Muscle of arm (tissue), 12 donors: ENCODE measurements around the gene GBX1. TPM values are rescaled to one million over a fixed set of nuclear protein-coding genes. Genes with fewer than 3 reads are reported as not detected.

Source experiments
- DNase-seq: peaks from one replicate; pipeline ENCODE4 v3.0.0-alpha.2; 2013
- polyA plus RNA-seq, 12 donors: library from polyadenylated mRNA; unstranded; fragments of 120-200 nt; gene quantifications; one replicate each; pipeline ENCODE4 v1.2.1, GENCODE V29; 2013; ENCODE audit not compliant: insufficient read length in 12 of 12

Gene GBX1
- polyA plus RNA-seq, 12 donors, result 0.30 to 4.1 (median 1.5) TPM; not detected in 2

GRCh38 chr7:151114151-151115090 lies 53.1 kb downstream of the GBX1 start:
- no peak for DNase-seq

- no peak for DNase-seq
These were observed 53.9 kb downstream of the GBX1 start for GRCh38 chr7:151113344-151114150.

DNA sequence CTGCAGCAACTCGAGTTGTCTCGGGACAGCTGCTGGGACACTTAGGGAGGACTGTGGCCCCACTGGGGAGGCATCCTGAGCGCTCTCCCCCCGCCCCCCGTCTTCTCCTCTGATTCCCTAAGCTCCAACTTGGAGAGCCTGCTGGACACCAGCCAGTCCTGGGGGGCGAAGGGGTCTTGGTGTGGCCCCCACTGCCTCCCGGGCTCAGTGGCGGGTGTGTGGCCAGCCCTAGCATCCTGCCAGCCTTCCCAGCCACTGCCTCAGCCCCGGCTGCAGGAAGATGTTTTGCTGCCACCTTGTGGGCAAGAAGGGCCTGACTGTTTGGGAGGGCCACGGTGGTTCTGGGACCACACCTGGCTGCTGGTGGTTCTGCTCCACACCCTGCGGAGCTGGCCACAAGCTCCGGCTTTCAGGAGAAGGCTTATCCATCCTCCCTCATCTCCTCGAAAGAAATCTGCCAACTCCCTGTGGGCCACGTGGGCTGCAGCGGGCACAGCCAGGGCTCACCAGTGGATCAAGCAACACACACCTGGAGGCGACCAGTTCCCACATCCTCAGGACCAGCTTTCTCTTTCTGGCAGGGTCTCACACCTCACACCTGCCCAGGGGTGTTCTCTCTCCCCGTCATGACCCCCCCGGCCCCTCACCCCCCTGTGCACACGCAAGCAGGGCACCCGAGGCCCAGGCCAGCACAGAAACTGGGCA lies 56.4 kb downstream of the GBX1 start:
- DNase-seq, result peak; percentile 75

DNA sequence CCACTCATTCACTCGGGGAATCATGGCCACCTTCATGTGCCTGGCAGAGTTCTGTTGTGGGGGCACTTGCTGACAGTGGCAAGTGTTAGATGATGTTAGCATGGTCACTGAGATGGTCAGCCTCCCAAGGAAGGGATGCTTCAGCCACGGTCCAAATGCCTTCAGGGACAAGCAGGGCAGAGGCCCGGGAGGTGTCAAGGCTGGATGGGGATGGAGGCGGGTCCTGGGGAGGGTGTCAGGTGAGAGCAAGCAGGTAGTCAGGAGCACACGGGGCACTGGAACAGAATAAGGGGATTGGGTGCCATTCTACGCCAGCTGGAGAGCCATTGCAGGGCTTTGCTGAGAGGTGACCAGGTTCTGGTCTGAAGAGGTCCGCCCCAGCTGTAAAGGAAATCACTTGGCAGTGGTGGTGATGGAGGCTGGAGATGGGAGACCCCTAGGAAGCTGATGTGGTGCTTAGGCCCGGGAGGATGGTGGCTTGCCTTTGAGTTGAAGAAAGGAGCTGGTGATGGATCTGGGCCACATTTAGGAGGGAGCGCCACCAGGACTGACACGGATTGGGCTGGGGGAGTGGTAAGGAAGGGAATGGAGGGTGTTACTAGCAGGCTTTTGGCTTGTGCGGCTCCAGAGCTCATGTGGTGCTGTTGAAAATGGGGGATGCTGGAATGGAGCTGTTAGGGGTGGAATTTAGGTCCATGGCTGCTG lies 57.1 kb downstream of the GBX1 start:
- no peak for DNase-seq

- no peak for DNase-seq
These were observed 58.1 kb downstream of the GBX1 start for GRCh38 chr7:151109094-151110048.

DNA sequence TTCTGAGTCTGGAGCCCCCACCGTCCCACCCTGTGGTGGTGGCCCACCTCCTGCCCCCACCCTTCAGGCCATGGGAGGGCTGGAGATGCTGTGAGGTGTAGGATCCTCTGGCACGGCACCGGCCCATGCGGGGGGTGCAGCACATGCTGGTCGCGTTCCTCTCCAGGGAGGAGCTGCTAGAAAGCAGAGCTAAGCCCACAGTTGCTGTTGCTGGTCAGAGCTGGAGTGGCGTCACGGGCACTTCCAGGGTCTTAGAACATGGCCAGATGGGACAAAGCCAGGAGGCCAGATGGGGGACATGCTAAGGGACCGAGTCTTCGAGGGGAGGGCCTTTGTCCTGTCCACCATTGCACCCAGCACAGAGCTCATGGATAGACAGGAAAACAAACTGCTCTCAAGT lies 59.6 kb downstream of the GBX1 start:
- no peak for DNase-seq

DNA sequence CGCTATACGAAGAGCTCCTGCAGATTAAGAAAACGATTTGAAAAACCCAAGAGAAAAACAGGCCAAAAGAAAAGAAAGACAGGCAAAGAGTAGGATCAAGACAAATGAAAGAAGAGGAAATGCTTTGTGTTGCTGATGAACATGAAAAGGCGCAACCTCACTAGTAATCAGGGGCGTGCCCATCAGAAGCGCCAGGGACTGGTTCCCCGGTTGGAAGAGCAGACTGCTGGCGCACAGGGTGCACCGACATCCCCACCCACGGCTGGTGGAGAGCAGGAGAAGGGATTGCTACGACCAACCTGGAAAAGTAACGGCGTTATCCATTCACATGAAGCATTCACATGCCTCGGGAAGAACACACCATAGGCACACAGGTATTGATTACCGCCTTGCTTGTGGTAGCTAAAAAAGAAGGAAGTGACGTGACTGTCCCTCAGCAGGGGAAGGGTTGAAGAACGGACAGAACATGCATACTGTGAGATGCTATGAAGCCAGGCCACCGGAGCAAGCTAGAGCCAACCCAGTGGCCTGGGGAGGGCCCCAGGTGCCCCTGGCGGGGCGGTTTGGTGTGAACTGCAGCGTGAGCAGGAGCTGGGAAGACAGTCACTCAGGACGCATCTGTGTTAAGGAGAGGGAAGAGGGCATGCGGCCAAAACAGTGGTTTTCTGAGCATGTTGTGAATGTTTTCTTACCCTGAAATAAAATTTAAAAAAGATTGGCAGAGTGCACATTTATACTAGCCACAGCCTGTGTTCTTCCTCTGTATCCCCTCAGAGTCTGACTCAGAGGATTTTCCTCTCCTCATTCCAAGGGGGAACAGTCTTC lies 62.9 kb downstream of the GBX1 start:
- DNase-seq, result no peak

GRCh38 chr7:151103973-151104372 lies 63.5 kb downstream of the GBX1 start:
- no peak for DNase-seq

DNA sequence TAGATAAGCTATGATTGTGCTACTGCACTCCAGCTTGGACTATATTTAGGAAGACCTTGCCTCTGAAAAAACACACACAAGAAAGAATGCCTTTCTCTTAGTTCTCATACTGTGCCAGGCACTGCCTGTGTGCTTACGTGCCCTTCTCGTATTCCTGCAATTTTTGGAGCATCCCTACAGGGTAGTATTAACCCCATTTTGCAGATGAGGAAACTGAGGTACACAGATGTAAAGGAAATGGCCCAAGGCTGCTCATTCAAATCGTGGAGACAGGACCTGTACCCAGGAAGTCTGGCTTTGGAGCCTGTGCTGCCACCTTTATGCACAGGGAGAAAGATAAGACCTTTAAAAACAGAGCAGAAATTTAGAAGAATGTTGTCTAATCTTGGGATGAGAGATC lies 64.5 kb downstream of the GBX1 start:
- no peak for DNase-seq

DNA sequence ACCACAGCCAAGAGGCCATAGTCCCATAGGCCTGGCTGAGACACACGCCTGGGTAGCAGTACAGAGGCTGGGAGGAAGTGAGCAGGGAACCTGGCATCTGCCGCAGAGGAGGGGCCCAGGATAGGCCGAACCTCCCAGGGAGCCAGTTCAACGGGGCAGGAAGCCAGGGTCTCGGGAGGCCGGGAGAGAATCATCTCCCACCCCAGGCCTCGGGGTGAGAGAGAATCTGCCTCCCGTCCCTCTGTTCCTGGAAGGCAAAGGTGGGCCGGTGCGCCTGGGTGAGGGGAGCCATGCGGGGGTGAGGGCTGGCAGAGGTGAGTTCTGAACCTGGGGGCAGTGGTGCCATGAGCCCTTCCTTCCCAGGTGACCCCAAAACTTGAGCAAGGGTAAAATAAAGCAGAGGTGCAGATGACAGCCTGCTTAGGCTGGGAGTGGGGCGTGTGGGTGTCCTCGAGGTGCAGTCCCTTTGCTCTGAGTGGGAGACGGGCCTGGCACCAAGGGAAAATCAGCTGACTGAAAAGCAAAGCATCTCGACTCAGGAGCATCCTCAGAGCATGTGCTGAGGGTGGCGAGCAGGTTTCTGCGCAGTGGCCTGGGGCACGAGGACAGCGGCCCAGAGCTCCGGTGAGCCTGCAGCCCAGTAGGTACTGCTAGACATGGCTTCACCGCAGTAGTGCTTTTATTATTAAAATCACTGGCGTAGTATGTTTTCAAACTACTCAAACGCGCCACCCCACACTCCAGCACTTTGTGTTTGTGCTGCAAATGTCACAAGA lies 65.7 kb downstream of the GBX1 start:
- no peak for DNase-seq

DNA sequence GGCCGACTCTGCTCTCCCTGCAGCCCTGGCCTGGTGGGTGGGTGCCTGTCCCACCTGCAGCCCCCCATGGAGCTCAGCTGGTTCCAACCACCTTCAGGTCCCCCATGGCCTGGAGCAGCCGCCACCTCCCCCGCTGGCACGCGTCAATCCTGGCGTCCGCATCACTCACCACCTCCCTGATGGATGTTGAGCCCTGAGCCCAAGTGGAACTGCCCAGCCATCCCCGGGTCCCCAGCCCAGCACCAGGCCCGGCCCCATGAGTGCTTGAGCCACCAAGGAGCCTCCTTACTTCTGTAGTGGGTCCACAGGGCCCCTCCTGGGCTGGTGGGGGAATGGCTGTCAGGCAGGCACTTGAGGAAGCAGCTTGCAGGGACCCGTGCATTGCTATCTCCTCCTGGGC lies 66.6 kb downstream of the GBX1 start:
- DNase-seq, result no peak

DNA sequence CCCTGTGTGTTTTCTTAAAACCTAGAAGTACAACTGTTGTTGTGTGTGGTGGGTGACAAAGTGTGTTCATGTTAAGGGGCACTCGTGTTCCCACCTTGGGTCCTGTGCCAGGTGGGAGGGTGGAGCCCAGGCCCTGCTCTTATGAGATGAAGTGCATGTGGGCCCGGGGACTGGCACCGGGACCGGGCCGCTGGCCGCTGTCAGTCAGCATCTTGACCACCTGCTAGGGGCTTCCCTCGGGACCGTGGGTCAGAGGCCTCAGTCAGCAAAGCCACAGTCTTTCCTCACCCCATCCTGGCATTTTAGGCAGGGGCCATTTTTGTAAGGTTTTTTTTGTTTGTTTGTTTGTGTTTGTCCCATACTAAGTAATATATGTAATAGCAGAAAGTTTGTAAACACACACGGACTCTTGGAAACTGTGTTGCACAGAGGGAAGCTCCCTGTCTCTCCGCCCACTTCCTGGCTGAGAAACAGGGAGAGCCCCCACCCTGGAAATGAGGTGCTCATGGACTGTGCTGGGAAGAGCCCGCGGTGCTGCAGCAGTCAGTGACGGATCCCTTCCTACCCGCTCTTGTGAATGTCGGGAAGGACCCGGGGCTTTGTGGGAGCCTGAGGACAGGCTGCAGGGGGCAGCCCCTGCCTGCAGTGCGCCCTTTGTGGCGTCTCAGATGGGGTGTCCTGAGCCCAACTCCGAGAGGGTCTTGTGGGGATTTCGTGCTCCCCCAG lies 67.8 kb downstream of the GBX1 start:
- no peak for DNase-seq

Other genes starting within 250 kb of the GBX1 start
- gene KCNH2, start 189.4 kb downstream of the GBX1 start, polyA plus RNA-seq, result 10 to 100 TPM in 10 of 12 donors, 1 to 10 TPM in 1, not detected in 1; 9.1 to 28.0 (median 14.8) TPM
- gene NOS3, start 176.7 kb downstream of the GBX1 start, polyA plus RNA-seq, result 10 to 100 TPM in 1 of 12 donors, 1 to 10 TPM in 10, not detected in 1; 4.3 to 15.7 (median 6.2) TPM
- 1 to 10 TPM in 3 of 12 donors, under 1 TPM in 7, not detected in 2; 0.51 to 2.3 (median 0.89) TPM for gene ATG9B, start 143.2 kb downstream of the GBX1 start, polyA plus RNA-seq
- 10 to 100 TPM in 11 of 12 donors, not detected in 1; 12.2 to 33.6 (median 18.1) TPM for gene ABCB8, start 139.2 kb downstream of the GBX1 start, polyA plus RNA-seq
- gene ASIC3, start 119.2 kb downstream of the GBX1 start, polyA plus RNA-seq, result 1 to 10 TPM in 10 of 12 donors, not detected in 2; 1.5 to 7.7 (median 4.1) TPM
- 10 to 100 TPM in 1 of 12 donors, 1 to 10 TPM in 9, not detected in 2; 7.7 to 12.7 (median 8.8) TPM for gene CDK5, start 109.8 kb downstream of the GBX1 start, polyA plus RNA-seq
- gene SLC4A2, start 108.1 kb downstream of the GBX1 start, polyA plus RNA-seq, result 100 to 1,000 TPM in 1 of 12 donors, 10 to 100 TPM in 10, not detected in 1; 43.4 to 124 (median 52.7) TPM
- gene FASTK, start 86.9 kb downstream of the GBX1 start, polyA plus RNA-seq, result 100 to 1,000 TPM in 1 of 12 donors, 10 to 100 TPM in 10, not detected in 1; 52.7 to 146 (median 55.3) TPM
- gene TMUB1, start 84.2 kb downstream of the GBX1 start, polyA plus RNA-seq, result 10 to 100 TPM in 11 of 12 donors, not detected in 1; 21.5 to 49.2 (median 26.8) TPM
- gene AGAP3, start 81.2 kb downstream of the GBX1 start, polyA plus RNA-seq, result 10 to 100 TPM in 11 of 12 donors, not detected in 1; 62.4 to 86.8 (median 70.9) TPM
- 1 to 10 TPM in 10 of 12 donors, not detected in 2; 1.7 to 6.3 (median 3.3) TPM for gene ASB10, start 19.6 kb upstream of the GBX1 start, polyA plus RNA-seq
- not detected for gene H2BK1, start 42.8 kb upstream of the GBX1 start, polyA plus RNA-seq
- 10 to 100 TPM in 10 of 12 donors, 1 to 10 TPM in 1, not detected in 1; 9.8 to 21.5 (median 17.3) TPM for gene ABCF2, start 59.5 kb upstream of the GBX1 start, polyA plus RNA-seq
- gene CHPF2, start 64.8 kb upstream of the GBX1 start, polyA plus RNA-seq, result 10 to 100 TPM in 11 of 12 donors, not detected in 1; 15.9 to 26.8 (median 21.6) TPM
- 100 to 1,000 TPM in 11 of 12 donors, not detected in 1; 105 to 195 (median 140) TPM for gene SMARCD3, start 81.0 kb upstream of the GBX1 start, polyA plus RNA-seq
- gene NUB1, start 174.1 kb upstream of the GBX1 start, polyA plus RNA-seq, result 10 to 100 TPM in 11 of 12 donors, not detected in 1; 31.4 to 76.1 (median 40.6) TPM
- 10 to 100 TPM in 3 of 12 donors, 1 to 10 TPM in 8, not detected in 1; 2.3 to 25.2 (median 4.6) TPM for gene WDR86, start 242.3 kb upstream of the GBX1 start, polyA plus RNA-seq